NCI-H1436 treated with DMSO at 0.1 percent for 48 hours (cell line): ENCODE data around the gene NEUROD2.

Source experiments
- DNase-seq: peaks from one replicate; lab custom pipeline; 2025; lab: John Stamatoyannopoulos, UW

The NEUROD2 gene

DNA sequence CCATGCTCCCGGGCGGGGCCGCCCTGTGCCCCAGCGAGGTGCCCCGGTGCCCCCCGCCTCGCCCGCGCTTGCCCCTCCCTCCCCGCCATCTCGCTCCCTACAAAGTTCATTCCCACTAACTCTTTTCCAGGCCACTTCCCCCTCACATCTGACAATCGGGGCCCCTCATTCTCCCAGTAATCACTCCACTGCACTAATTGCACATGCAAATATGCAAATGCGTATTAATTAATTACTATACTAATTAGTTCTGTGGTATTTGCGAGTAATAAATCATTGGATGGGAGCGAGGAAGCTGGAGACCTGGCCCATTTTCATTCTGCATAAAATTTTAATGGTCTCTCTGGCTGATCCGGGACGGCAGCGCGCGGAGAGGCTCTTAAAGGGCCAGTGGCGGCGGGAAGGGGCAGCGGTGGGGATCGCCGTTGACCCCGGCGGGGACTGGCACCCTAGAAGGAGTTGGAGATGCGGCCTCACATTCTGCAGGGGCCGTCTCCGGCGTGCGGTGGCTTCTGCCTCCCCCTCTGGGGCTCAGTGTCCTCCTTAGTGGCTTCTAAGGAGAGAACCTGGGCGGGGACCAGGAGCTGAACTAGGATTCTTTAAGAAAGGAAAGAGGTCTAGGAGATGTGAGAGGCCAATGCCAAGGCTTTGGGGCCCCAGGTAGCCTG, 10.7 kb upstream of the NEUROD2 start:
- DNase-seq: no peak

DNA sequence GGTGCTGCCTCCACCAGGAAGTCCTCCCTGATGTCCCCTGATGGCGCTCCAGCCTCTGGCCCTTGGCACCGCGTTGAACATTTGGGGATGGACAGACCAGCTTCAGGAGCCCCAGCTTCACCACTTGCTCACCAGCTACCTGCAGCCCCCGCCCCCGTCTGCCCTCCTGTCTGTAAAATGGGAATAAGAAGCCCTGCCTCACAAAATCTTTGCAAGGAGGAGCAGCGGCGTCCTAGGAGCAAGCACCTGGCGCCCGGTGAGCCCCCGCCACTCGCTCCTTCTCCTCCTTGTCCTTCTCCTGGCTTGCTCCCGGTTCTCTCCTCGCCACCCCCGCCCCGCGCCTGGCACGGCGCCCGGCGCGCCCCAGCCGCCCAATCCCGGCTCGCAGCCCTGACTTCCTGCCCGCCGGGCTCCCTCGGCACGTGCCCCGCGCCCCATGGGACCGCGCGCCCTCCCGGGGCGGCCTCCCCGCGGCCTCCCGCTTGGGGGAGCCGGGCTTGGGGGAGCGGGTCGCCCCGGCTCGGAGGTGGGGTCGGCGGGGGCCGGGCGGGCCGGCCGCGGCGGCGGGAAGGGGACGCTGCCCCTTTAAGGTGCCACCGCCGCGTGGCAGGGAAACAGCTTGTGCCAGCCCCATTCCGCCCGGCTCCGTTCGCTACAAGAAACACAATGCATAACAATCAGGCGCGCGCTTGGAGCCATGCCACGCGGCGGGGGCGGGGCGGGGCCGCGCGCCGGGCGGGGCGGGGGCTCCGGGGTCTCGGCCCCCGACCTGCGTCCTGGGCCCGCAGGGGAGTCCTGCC, 9.9 kb upstream of the NEUROD2 start:
- DNase-seq: peak; percentile 60

DNA sequence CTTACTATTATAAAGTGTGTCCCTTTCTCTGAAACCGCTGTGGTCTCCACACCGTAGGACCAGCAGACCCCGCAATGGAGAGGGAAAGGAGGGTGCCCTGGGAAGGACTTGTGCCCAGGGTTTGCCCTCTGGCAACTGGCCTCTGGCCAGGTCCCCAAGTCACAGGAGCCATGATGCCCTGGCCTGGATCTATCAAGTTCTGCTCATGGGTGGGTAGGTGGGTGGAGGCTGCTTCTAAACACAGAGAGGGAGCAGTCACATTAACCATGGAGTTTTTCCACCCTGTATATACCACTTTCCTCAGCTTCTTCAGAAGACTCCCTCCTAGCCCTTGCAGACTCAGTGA, 9.4 kb upstream of the NEUROD2 start:
- no peak for DNase-seq

DNA sequence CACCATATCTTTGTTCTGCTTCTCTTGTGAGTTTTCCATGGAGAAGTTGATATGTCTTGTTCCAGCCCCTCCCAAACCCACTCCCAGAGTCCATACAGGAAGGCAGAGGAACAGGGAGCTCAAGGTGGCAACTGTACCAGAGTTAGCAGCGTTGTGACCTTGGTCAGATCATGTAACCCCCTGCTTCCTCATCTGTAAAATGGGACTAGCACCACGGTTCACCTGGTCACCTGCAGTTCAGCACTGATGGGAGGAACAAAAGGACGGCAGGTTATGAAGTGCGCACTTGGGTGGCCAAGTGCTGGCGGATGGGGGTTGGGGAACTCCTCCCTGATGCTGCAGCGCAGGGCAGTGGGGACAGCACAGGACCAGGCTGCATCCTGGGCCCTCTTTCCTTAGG, 7.7 kb upstream of the NEUROD2 start:
- DNase-seq: no peak

DNA sequence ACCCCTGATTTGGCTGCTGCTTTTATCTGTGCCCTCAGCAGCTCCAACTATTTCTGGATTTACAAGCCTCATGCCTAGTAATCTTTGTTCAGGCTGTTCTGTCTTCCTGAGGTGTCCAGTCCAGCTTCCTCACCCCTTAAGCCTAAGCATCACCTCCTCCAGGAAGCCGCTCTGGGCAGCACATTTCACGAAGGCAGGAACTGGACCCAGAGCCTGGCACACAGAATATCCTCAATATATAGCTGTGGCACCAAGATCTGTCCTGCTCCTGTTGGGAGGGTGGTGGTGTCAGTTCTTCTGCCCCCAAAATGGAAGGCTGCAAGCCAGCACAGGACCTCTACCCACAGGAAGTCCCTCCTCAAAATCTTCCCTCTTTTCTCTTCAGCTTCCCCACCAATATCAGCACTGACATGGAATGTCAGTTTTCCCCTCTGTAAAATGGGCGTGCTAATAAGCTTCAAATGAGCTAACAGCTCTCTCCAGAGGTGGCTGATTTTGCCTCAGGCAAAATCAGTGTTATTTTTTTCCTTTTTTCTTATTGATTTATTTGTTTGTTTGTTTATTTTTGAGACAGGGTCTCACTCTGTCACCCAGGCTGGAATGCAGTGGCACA, 6.9 kb upstream of the NEUROD2 start:
- no peak for DNase-seq

DNA sequence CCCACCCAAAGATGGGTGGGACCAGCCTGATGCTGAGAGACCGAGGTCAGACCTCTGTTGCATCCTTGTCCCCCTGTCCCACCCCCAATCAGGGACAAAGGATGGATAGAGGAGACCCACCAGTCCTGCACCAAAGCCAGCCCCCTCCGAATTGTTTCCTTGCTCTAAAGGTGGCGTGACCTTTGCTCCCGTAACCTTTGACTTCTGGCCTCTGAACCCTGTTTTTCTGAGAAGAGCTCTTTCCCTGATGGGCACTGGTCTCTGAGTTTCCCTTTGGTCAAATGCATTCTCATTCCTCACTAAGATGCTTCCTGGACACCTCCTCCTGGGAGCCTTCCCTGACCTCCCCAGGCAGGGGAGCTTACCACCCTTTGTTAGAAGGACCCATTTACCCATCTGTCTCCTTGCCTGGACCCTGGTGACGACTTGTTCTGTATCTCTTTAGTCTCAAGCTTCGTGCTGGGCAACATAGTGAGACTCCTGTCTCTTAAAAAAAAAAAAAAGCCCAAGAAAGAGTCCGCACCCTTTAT, 5.3 kb upstream of the NEUROD2 start:
- DNase-seq: no peak

DNA sequence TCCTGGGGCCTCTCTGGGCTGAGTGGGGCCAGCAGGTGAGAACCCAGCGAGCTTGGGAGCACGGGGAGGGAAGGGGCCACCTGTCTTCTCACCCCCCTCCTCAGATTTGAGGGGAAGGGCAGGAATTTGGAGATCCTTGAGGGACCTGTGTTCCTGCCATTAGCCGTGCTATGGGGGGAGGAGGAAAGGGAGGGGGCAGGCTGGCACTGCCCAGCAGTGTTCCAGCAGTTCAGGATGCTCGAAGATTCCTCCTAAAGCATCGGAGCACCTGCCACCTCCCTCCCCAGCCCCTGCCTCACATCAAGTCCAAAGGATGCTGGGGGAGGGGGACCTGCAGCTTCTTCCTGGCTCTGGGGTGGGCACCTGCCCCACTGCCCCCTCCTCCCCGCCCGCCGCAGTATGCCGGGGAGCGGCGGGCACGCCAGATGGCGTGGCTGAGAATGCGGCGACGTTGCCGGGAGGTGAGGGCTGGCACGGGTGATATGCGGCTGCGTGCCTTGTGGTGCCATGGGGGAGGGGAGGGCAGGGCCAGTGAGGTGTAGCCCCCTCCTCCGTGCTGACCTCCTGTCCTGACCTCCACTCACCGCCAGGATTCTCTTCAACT, 4.7 kb upstream of the NEUROD2 start:
- no peak for DNase-seq

DNA sequence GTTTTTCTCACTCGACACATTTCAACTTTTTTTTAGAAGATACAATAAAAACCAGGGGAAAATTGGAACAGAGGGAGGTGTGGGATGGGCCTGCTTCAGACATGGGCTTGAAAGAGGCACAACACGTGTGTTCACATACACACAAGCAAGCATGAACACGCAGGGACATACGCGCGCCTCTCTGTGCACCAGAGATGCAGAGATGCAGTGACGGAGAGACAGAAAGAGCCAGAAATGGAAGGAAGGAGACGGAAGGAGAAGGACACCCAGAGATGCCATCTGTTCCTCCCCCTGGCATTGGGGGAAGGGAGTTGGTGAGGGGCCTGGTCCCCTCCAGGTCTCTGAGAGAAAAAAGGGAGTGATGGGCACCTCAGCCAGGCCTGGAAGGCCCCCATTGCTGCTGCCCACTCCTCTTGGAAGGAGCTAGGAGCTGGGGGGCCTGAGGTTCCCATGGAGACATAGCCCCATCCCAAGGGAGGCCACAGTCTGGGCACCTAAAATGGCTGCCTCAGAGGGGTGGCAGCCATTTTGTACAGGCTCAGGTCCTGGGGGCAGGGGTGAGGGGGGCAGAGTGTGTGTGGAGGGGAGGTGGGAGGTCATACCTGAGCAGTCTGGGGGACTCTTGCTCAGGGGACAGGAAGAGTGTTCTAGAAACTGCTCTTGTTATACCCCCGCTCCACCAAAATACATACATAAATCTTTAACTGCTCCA, 3.8 kb upstream of the NEUROD2 start:
- no peak for DNase-seq

DNA sequence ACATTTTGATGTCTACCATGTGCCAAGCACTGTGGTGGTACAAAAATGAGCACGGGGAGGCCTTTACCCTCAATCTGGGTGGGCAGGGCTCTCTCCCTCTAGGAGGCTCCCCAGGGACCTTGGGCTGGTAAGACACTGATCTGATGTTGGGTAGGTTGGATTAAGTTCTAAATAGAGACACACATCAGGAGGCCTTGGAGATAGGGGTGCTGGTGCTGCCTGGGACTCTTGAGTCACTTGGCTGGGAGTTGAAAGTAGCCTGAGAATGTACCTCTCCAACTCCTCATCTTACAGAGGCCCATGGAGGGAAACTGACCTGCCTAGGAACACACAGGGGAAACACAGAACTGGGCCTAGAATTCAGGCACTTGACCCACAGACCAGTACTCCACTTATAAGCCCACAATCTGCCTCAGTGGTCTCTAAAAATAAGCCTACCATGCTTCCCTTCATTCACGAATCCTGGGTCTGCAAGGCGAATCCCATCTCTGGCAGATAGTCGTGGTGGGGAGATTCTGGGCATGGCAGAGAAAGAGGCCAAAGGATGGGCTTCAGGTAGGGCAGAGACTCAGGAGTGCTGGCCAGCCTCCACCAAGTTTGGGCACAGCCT, 1.8 kb upstream of the NEUROD2 start:
- no peak for DNase-seq

DNA sequence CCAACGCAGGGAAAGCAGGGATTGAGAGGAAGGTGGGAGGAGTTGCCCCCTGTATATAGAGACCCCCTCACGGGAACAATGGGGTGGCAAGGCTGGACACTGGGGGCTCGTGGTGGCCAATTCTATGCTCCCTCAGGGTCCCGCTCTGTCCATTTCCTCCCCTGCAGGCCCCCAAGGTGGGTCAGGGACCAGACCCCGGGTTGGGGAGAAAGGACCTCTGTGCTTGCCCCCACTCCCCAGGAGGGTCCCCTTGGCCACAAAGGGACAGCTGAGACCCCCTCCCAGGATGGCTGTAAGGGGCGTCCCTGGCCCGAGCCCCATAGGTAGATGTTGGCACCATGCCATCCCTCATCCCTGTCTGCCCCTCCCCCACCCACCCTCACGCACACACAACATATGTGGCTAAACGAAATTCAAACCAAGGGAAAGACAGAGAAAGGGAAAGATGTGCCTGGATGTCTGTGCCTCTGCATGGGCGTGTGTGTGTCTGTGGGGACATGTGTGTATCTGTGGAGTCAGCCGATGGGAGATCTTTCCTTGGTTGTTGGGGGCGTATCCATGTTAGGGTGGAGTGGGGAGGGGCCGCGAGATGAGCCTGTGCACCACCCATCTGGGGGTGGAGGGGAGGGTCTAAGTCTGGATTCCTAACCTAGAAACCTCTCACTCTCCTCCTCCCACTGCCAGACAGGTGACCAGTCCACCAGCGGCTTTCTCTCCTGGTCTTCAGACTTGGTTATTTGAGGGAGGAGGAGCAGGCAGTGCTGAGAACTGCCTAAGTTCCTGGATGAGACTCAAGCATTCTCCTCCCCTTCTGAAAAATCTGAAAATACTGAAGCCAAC, 642 bp upstream of the NEUROD2 start:
- DNase-seq: no peak

DNA sequence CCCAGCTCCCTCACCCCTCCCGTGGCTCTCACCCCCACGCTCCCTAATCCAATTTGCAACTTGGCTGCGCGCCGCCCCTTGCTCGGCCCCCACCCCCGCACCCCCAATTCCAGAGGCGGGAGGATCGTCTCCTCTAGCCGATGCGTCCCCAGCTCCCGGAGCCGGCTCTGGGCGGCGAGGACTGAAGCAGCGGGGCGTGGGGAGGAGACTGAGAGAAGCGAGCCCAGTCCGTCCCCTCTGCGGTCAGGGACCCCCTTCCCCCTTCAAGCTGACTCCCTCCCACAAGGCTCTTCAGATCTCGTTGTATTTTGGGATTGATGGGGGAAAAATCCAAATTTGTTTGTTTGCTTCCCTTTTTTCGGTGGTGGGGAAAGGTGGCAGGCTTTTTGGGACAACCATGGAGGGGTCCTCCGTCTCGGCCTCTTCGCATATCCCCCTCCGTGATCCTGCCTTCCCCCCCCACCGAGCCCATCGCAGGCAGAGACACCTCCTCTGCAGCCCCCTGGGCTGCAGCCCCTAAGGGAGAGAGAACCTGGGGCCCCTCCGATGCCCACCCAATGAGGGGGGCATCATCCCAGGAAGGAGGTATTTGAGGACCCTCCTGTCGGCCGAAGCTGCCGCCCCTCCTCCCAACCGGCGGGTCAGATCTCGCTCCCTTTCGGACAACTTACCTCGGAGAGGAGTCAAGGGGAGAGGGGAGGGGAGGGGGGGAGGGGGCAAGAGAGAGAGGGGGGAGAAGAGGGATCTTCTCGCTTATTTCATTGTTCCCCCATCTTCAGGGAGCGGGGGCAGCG, 466 bp downstream of the NEUROD2 start:
- DNase-seq: no peak

DNA sequence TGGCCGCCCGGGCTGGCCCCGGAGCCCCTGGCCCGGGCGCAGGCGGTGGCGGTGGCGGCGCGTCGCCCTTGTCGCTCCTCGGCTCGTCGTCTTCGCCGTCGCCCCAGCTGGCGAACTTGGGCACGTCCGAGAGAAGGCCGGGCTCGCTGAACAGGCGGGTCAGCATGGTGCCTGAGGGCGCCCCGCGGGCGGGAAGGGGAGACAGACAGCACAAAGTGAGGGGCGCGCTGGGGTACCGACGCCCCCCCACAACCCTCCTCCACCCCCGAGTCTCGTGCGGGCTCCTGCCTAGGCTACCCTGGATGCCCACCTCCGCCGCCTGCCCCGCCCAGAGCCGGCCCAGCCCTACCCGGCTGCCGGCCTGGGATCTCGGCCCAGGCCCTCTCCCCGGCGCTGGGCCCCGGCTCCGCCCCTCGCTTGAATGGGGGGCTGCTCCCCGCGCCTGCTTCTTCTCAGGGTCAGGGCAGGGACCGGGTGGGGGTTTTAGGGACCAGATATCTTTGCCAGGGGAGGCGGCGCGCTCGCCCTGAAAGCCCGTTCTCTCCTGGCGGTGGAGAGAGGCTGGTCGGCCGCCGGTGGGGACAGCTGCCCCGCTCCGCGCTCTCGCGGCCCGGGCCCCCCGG, 1.2 kb downstream of the NEUROD2 start:
- DNase-seq: no peak

DNA sequence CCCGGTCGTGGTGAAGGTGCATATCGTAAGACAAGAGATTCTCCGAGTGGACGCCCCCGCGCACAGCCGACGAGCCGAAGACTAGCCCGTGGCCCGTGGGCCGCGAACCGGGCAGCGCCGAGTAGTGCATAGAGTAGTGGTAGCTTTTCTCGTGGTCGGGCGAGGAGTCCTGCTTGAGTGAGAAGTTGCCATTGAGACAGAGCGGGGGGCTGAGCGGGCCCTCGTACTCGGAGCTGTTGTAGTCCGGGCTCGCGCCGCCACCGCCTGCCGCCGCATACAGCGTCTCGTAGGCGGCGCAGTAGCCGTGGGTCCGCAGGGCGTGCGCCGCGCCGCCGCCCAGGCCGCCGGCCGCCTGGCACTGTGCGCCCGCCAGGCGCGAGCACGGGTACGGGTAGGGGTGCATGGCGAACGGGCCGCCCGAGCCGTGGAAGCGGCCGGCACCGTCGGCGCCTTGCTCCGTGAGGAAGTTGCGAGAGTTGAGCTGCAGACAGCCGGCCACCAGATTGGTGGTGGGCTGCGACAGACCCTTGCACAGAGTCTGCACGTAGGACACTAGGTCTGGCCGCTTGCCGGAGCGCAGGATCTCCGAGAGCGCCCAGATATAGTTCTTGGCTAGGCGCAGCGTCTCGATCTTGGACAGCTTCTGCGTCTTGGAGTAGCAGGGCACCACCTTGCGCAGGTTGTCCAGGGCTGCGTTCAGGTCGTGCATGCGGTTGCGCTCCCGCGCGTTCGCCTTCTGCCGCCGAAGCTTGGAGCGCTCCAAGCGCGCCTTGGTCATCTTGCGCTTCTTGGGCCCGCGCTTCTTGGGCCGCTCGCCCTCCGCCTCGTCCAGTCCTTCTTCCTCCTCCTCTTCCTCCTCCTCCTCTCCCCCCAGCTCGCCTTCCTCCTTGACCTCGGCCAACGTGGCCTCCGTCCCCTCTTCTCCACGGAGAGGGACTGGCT, 2.0 kb downstream of the NEUROD2 start:
- DNase-seq: no peak

DNA sequence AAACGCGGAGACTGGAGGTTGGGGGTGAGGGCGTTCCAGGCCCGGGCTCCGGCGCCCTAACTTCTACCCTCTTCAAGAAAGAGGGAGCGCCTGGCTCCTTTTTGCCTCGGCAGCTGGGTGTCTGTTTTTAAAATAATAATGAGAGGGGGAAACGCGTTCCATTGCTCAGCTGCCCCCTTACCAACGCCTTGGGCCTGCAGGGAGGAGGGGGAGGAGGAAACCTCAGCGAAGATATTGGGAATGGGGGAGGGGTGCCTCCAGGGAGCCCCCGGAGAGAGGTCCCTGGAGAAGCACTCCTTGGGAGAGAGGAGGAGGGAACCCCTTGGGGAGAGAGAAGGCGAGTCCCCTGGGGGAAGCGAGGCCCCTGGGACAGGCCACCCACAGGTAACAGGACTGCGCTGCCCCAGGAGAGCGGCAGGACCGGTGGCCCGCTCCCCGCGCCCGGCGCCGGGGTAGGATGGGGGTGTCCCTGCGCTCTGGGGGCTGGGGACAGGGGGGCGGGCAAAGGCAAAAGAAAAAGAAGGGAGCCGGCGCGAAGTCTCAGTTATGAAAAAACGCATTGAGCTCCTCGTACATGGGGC, 2.7 kb downstream of the NEUROD2 start:
- no peak for DNase-seq

DNA sequence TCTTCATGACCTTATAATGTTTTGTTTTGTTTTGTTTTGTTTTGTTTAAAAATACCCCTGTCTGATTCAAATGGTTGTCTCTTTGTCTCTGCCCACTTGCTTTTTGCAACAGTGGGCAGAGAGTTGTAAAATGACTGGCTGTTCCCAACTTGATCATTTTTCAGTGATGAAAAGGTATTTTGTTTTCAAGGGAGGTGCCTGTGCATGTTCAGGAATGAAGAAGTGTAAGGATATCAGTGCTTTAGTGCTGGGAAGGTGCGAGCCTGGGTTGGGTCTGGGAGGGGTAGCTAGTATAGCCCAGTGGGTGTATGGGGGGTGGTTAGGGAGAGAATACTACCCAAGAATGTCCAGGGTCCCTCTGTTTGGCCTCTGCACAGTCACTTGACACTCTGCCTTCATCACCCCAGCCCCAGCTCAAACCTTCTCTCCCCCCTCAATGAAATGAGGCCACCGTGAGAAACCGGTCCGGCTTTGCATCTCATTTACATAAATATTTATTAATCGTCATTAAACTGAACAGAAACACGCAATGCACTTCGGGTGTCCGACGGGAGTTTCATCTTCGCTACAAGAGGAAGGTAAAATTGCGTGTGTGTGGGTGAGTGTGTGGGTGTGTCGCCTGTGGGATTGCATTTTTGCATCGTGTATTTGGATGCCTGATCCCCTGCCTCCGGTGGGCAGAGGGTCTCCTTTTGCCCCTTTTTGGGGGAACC, 4.3 kb downstream of the NEUROD2 start:
- no peak for DNase-seq

DNA sequence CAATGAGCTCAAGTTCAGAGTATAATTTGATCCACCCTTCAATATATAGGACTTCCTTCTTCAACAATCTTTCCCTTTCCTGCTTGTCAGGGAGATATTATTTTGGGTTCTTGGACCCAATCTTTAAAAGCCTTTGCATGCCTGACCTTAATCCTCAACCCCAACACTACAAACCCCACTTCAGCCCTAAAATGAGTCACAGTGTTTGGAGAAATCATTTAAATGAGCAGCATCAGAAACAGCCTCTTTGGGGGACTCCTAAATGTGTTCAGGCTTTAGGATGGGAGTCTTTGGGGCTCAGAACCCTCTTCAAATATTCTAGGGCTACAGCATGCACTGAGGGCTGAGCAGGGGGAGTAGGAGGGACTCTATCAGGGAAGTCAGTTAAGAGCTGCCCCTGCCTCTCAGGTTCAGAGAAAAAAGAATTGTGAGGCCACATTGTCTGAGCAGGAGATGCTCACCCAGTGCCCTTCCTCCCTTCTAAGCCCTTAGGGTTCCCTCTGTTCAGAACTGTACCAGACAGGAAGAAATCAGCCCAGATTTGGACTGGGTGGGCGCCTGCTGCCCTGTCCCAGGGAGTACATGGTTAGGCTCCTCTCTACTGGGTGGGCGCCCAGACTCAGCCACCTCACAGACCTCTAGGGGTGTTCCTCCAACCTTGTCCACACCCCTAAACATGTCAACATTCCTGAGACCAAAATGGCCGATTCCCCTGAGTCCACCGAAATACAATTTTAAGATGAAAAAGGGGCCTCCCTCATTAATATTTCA, 5.0 kb downstream of the NEUROD2 start:
- no peak for DNase-seq
